GM23248 (cell line): ENCODE measurements around the gene CTNND2.

Experiments
- EZH2 ChIP-seq: fragments of 200-600 bp; sonication (generic); IDR thresholded peaks from 2 replicates; pipeline ENCODE4 v1.6.1; 2018; ENCODE audit warnings: antibody characterized with exemption, mild to moderate bottlenecking; ENCODE audit not compliant: insufficient read depth, poor library complexity, severe bottlenecking
- EZH2phosphoT487 ChIP-seq: fragments of 200-600 bp; sonication (generic); IDR thresholded peaks from 2 replicates; pipeline ENCODE4 v1.6.1; 2018; ENCODE audit warnings: antibody characterized with exemption, moderate library complexity, mild to moderate bottlenecking, low read depth; ENCODE audit not compliant: insufficient read depth

DNA sequence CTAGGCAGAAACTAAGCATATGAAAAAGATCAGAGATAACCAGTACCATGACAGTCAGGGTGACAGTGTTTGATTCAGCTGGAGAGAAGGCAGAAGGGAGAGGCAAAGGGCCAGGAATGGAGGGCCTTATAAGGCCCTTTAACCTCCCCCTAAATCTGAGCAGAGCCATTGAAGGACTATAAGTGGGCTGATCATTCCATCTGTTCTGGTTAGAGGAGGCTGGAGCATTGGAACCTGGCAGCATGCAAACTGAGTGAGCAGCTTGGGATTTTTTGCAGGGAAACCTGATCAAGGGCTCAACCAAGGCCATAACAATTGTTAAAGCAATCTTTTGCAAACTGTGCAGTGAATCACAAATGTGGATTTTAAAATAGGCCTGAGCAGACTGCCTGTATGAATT lies 968.7 kb downstream of the CTNND2 start:
- no peak for TF ChIP-seq EZH2
- TF ChIP-seq EZH2phosphoT487, result no peak
